OCI-LY3 (cell line): ENCODE data around the gene AFMID.

Source experiments
- H2AFZ ChIP-seq: fragments of 200-600, 300-600 bp; shearing (Covaris generic); 2 replicates; pipeline ENCODE4 v1.6.0; 2014; ENCODE audit warnings: antibody characterized with exemption, low read depth, low read length
- H3K27ac ChIP-seq: fragments of 200-600, 300-600 bp; sonication (generic); 2 replicates; pipeline ENCODE4 v1.5.1; 2014; ENCODE audit warnings: mild to moderate bottlenecking, low read length, moderate library complexity, mixed read lengths
- H3K27me3 ChIP-seq: fragments of 200-600, 300-600 bp; sonication (generic); 2 replicates; pipeline ENCODE4 v1.6.1; 2014; ENCODE audit warnings: low read depth, low read length, mixed read lengths
- H3K36me3 ChIP-seq: fragments of 200-600, 300-600 bp; sonication (generic); replicated peaks from 2 replicates; pipeline ENCODE3; 2014; ENCODE audit warnings: low read depth, low read length, mixed read lengths
- H3K4me1 ChIP-seq: fragments of 300-600, 200-600 bp; sonication (generic); 2 replicates; pipeline ENCODE4 v1.6.1; 2014; ENCODE audit warnings: low read length, mixed read lengths
- H3K4me2 ChIP-seq: fragments of 200-600, 300-600 bp; sonication (generic); 2 replicates; pipeline ENCODE4 v1.6.1; 2014; ENCODE audit warnings: low read length, mixed read lengths
- H3K4me3 ChIP-seq: fragments of 300-600, 200-600 bp; sonication (generic); 2 replicates; pipeline ENCODE4 v1.5.1; 2014; ENCODE audit warnings: antibody characterized with exemption, mild to moderate bottlenecking, low read length, moderate library complexity
- H3K79me2 ChIP-seq: fragments of 300-600, 200-600 bp; shearing (Covaris generic); 2 replicates; pipeline ENCODE4 v1.6.1; 2014; ENCODE audit warnings: mild to moderate bottlenecking, low read length, mixed read lengths
- H3K9ac ChIP-seq: fragments of 300-600, 200-600 bp; shearing (Covaris generic); 2 replicates; pipeline ENCODE4 v1.6.0; 2014; ENCODE audit warnings: mild to moderate bottlenecking, low read length, moderate library complexity
- H3K9me3 ChIP-seq: fragments of 200-600, 300-600 bp; shearing (Covaris generic); 2 replicates; pipeline ENCODE4 v1.6.1; 2014; ENCODE audit warnings: low read length, mixed read lengths; ENCODE audit not compliant: insufficient read depth
- H4K20me1 ChIP-seq: fragments of 200-600, 300-600 bp; sonication (generic); 2 replicates; pipeline ENCODE4 v1.6.1; 2016; ENCODE audit warnings: low read length, mixed read lengths; ENCODE audit not compliant: insufficient read depth
- EZH2phosphoT487 ChIP-seq: fragments of 200-600 bp; shearing (Covaris generic); IDR thresholded peaks from 2 replicates; pipeline ENCODE4 v1.6.1; 2018; ENCODE audit warnings: antibody characterized with exemption, mixed run types, low read depth
- TF ChIP-seq, protein P1 (sequence below): fragments of 200-600, 300-600 bp; sonication (generic); IDR thresholded peaks from 2 replicates; pipeline ENCODE4 v1.5.1; 2014; ENCODE audit warnings: antibody characterized with exemption, low read length, low read depth

The AFMID gene

DNA sequence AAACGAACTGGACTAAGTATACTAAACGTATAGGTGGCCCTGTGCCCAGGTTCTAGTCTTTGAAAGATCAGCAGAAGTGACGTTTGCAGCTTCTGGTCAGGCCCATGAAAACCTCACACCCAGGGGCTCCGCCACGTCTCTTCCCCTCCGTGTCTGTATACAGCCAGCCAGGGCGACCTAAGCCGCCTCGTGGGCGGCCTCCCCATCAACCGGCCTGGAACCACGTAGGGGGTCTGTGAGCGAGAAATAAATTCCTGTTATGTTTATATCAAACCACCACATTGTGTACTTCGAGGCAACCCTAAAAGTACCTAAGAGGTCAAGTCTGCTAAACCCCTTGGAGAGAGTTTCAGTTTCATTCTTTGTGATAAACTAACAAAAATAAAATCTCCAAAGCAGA is 7.1 kb upstream of the AFMID start:
- Histone ChIP-seq H2AFZ (no peak overlapping the region), H3K9ac (no peak overlapping the region), H3K27ac (no peak overlapping the region), H3K27me3 (no peaks in the 10 kb centered on the region), H3K4me1 (peaks cover 21% of the 10 kb centered on the region), H3K4me3 (no peak overlapping the region), H3K36me3 (peaks cover 66% of the 10 kb centered on the region), H4K20me1 (0 out of 2 replicates have a peak, but pooled peaks cover 4% of the 10 kb centered on the region), H3K9me3 (no peaks in the 10 kb centered on the region), H3K79me2 (0 out of 2 replicates have a peak, but pooled peaks cover 3% of the 10 kb centered on the region), H3K4me2 (no peak overlapping the region)
- TF ChIP-seq, protein P1, sequence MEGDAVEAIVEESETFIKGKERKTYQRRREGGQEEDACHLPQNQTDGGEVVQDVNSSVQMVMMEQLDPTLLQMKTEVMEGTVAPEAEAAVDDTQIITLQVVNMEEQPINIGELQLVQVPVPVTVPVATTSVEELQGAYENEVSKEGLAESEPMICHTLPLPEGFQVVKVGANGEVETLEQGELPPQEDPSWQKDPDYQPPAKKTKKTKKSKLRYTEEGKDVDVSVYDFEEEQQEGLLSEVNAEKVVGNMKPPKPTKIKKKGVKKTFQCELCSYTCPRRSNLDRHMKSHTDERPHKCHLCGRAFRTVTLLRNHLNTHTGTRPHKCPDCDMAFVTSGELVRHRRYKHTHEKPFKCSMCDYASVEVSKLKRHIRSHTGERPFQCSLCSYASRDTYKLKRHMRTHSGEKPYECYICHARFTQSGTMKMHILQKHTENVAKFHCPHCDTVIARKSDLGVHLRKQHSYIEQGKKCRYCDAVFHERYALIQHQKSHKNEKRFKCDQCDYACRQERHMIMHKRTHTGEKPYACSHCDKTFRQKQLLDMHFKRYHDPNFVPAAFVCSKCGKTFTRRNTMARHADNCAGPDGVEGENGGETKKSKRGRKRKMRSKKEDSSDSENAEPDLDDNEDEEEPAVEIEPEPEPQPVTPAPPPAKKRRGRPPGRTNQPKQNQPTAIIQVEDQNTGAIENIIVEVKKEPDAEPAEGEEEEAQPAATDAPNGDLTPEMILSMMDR: no peak
- no peak for TF ChIP-seq EZH2phosphoT487

DNA sequence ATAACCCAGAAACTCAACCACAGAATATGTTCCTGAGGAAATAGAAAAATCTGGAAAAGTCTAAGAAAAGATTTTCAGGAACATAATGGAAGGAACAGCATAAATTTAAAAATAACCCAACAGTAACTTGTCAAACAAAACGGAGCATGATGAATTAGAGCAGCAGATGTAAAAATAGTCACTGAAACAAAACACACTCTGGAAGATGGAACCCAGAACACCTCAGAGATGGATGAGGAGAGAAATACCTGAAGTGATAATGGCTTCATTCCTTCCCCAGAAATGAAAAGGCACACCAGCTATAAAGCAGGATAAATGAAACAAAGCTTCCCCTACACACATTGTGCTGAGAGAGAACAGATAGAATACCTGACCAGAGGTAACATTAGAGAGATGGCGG is 6.7 kb upstream of the AFMID start:
- Histone ChIP-seq H3K27me3 (no peaks in the 10 kb centered on the region), H2AFZ (no peak overlapping the region), H3K36me3 (peaks cover 64% of the 10 kb centered on the region), H3K79me2 (0 out of 2 replicates have a peak, but pooled peaks cover 5% of the 10 kb centered on the region), H3K4me1 (peaks cover 18% of the 10 kb centered on the region), H3K27ac (no peak overlapping the region), H3K9me3 (no peaks in the 10 kb centered on the region), H3K4me2 (no peak overlapping the region), H4K20me1 (0 out of 2 replicates have a peak, but pooled peaks cover 6% of the 10 kb centered on the region), H3K4me3 (no peak overlapping the region), H3K9ac (no peak overlapping the region)
- TF ChIP-seq, protein P1: no peak
- TF ChIP-seq EZH2phosphoT487: no peak

DNA sequence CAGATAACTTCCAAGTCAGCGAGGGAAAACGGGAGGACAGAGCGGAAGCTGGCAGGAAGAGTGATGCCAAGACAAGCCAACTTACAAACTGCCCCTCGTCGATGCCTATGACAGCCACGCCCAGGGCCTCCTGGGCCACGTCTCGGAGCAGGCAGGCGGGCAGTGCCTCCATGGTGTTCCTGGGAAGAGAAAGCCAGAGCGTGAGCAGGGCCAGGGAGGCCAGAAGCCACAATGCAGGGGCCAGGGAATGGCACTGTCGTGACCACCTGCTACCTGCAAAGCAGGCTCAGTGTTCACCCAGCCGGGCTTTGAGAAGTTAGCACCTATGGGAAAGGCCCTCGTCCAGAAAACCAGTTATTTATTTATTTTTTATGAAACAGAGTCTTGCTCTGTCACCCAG is 4.7 kb upstream of the AFMID start:
- Histone ChIP-seq H3K9ac (no peak overlapping the region), H2AFZ (no peak overlapping the region), H3K4me1 (peaks cover 10% of the 10 kb centered on the region), H3K4me2 (no peak overlapping the region), H3K36me3 (peaks cover 50% of the 10 kb centered on the region), H3K27ac (no peak overlapping the region), H4K20me1 (0 out of 2 replicates have a peak, but pooled peaks cover 6% of the 10 kb centered on the region), H3K27me3 (no peaks in the 10 kb centered on the region), H3K9me3 (no peaks in the 10 kb centered on the region), H3K4me3 (no peak overlapping the region), H3K79me2 (peaks cover 18% of the 10 kb centered on the region)
- TF ChIP-seq EZH2phosphoT487: no peak
- TF ChIP-seq, protein P1: no peak

DNA sequence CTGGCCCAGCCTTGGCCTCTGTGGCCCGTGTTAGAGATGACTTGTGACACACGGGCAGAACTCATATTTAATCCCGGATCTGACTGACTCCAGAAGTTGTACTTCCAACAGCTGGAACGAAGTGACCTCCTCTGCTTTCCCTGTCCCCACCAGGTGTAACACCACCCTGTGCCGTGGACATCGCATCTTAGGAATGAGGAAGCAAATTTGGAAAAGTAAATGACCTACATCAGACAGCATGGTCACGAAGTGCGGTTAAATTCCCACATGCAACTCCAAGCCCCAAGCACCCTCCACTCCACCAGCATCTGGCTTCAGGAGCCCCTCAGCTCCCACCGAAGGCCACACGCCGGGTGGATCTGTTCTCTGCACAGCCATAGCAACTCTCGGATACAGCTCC is 3.2 kb upstream of the AFMID start:
- peaks cover 16% of the 10 kb centered on the region for H3K4me1 ChIP-seq
- no peaks in the 10 kb centered on the region for H3K27me3 ChIP-seq
- peaks cover 32% of the 10 kb centered on the region for H3K79me2 ChIP-seq
- no peak overlapping the region for H3K9ac ChIP-seq
- TF ChIP-seq, protein P1: no peak
- no peak for TF ChIP-seq EZH2phosphoT487
- no peak overlapping the region for H3K27ac ChIP-seq
- no peak overlapping the region for H3K4me3 ChIP-seq
- H2AFZ ChIP-seq: no peak overlapping the region
- H3K36me3 ChIP-seq: peaks cover 40% of the 10 kb centered on the region
- H3K4me2 ChIP-seq: no peak overlapping the region
- H3K9me3 ChIP-seq: no peaks in the 10 kb centered on the region
- 0 out of 2 replicates have a peak, but pooled peaks cover 6% of the 10 kb centered on the region for H4K20me1 ChIP-seq
